ENCODE data around the gene VPS26C.

Gene VPS26C

DNA sequence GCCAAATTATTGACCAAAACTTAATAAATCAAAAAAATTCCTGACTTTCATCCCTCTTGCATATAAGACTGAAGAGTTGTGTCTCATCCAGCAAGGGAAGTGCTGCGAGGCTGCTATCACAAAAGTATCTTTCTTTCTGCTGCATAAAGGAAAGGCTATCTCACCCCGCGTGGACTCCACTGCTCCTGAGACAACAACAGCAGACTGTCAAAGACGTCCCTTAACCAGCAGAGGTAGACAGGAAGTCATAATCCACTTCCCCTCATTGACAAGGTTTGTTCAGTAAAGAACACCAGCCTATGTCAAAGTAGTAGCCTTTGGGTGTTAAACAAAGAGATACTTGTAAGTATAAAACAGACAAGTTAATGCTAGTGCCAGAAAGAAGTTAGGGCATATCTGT, 29.4 kb downstream of the VPS26C start:
- TF ChIP-seq, protein P1, sequence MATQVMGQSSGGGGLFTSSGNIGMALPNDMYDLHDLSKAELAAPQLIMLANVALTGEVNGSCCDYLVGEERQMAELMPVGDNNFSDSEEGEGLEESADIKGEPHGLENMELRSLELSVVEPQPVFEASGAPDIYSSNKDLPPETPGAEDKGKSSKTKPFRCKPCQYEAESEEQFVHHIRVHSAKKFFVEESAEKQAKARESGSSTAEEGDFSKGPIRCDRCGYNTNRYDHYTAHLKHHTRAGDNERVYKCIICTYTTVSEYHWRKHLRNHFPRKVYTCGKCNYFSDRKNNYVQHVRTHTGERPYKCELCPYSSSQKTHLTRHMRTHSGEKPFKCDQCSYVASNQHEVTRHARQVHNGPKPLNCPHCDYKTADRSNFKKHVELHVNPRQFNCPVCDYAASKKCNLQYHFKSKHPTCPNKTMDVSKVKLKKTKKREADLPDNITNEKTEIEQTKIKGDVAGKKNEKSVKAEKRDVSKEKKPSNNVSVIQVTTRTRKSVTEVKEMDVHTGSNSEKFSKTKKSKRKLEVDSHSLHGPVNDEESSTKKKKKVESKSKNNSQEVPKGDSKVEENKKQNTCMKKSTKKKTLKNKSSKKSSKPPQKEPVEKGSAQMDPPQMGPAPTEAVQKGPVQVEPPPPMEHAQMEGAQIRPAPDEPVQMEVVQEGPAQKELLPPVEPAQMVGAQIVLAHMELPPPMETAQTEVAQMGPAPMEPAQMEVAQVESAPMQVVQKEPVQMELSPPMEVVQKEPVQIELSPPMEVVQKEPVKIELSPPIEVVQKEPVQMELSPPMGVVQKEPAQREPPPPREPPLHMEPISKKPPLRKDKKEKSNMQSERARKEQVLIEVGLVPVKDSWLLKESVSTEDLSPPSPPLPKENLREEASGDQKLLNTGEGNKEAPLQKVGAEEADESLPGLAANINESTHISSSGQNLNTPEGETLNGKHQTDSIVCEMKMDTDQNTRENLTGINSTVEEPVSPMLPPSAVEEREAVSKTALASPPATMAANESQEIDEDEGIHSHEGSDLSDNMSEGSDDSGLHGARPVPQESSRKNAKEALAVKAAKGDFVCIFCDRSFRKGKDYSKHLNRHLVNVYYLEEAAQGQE (IDR thresholded peaks at IDR 0.05; ENCODE audit: insufficient read depth in 1 of 2, low read depth in 2 of 2, low read length in 2 of 2): no peak
- TF ChIP-seq SIN3A (IDR thresholded peaks at IDR 0.05; ENCODE audit: borderline replicate concordance, insufficient read depth, low read length) (no peak), FOXP2 (optimal IDR thresholded peaks at IDR 0.05; ENCODE audit: borderline replicate concordance, extremely low read depth, extremely low read length, insufficient read depth) (no peak), POLR2AphosphoS5 (IDR thresholded peaks at IDR 0.05; ENCODE audit: low read depth, low read length) (no peak), TAF1 (IDR thresholded peaks at IDR 0.05; ENCODE audit: borderline replicate concordance, insufficient read depth, low read length) (no peak)

DNA sequence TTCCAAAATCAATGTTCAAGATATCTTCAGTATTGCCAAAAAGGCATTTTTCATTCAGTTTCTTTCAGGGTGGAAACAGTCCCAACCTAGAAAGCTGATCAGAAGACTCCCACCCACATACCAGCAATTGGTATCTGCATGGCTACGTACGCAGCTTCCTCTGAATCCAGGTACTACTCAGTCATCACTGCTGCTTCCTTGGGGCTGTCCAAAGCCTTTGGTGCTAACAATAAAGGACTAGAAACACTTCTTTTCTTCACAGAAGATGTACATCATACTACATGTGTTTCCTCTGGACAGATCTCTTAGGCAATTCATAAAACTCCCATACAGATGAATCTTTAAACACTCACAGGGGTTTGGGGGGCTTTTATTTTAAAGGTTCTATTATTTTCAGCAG, 29.8 kb downstream of the VPS26C start:
- TF ChIP-seq POLR2AphosphoS5 (IDR thresholded peaks at IDR 0.05; ENCODE audit: low read depth, low read length) (no peak), TAF1 (IDR thresholded peaks at IDR 0.05; ENCODE audit: borderline replicate concordance, insufficient read depth, low read length) (no peak), SIN3A (IDR thresholded peaks at IDR 0.05; ENCODE audit: borderline replicate concordance, insufficient read depth, low read length) (no peak), FOXP2 (optimal IDR thresholded peaks at IDR 0.05; ENCODE audit: borderline replicate concordance, extremely low read depth, extremely low read length, insufficient read depth) (no peak)
- TF ChIP-seq, protein P1 (IDR thresholded peaks at IDR 0.05; ENCODE audit: insufficient read depth in 1 of 2, low read depth in 2 of 2, low read length in 2 of 2): no peak

DNA sequence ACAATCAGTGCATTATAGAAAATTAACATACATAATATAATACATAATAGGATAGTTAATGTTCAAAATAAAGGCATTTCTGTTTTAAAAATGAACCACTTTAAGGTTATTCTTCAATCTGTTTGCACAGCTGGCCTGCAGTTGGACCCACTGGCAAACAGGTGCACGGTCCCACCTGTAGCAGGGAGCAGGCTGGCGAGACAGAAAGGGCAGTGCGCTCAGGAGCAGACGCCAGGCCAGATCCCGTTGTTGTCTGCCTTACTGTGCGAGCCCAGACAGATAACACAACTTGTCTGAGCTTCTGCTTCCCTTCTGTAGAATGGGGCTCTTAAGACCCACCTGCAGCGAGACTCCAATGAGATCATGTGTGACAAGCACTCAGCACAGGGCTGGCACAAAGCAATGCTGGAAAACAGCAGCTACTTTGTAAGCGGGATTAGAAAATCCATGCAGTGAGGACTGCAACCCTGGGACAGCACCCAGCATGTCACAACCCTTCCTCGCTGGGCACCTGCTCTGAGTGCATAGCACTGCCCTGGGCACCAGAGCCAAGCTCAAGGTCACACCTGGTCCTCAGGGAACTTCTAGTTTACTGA, 33.5 kb downstream of the VPS26C start:
- TF ChIP-seq POLR2AphosphoS5 (IDR thresholded peaks at IDR 0.05; ENCODE audit: low read depth, low read length): no peak
- TF ChIP-seq FOXP2 (optimal IDR thresholded peaks at IDR 0.05; ENCODE audit: borderline replicate concordance, extremely low read depth, extremely low read length, insufficient read depth): no peak
- no peak for TF ChIP-seq SIN3A (IDR thresholded peaks at IDR 0.05; ENCODE audit: borderline replicate concordance, insufficient read depth, low read length)
- no peak for TF ChIP-seq TAF1 (IDR thresholded peaks at IDR 0.05; ENCODE audit: borderline replicate concordance, insufficient read depth, low read length)
- TF ChIP-seq, protein P1 (IDR thresholded peaks at IDR 0.05; ENCODE audit: insufficient read depth in 1 of 2, low read depth in 2 of 2, low read length in 2 of 2): no peak

DNA sequence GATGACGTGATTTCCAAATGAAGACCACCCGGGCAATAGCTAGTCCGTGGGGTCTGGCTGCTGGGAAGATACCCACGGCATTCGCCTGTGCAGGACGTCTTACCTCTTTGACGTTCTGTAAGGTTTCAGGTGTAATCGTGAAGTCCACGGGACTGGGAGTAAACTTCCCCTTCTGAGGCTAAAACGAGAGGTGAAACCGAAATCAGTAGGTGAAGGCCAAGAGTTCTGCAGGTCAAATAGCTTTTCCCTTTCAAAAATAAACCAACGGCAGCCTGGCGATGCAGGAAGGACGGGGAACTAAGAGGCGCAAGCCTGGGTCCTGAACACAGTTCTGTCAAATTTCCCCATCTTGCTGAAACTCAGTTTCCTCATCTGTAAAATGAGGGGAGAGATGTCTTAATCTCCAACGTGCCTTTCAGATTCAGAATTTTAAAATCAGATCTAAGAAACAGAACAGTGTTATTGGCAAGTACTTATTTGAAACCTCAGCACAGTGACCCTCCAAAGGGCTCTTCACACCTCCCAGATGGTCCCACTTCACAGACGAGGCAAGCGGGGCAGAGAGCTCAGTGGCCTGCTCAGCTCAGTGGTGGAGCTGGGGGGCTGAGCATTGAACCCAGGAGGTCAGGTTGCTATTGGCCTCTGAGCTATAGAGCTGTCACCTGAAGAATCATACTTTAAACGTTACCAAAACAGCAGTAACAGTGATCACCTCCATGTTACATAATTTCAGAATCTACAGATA, 34.7 kb downstream of the VPS26C start:
- TF ChIP-seq FOXP2 (optimal IDR thresholded peaks at IDR 0.05; ENCODE audit: borderline replicate concordance, extremely low read depth, extremely low read length, insufficient read depth): no peak
- TF ChIP-seq TAF1 (IDR thresholded peaks at IDR 0.05; ENCODE audit: borderline replicate concordance, insufficient read depth, low read length): no peak
- TF ChIP-seq POLR2AphosphoS5 (IDR thresholded peaks at IDR 0.05; ENCODE audit: low read depth, low read length): no peak
- no peak for TF ChIP-seq SIN3A (IDR thresholded peaks at IDR 0.05; ENCODE audit: borderline replicate concordance, insufficient read depth, low read length)
- TF ChIP-seq, protein P1 (IDR thresholded peaks at IDR 0.05; ENCODE audit: insufficient read depth in 1 of 2, low read depth in 2 of 2, low read length in 2 of 2): no peak

Measured in PFSK-1 (cell line).